ENCODE measurements around the gene ITGAX. TPM values are rescaled to one million over a fixed set of nuclear protein-coding genes. Genes with fewer than 3 reads are reported as not detected.

Gene ITGAX
- total and polyA plus RNA-seq, 2 experiments from 2014 or later: not detected

GRCh38 chr16:31362476-31363405, 7.8 kb downstream of the ITGAX start:
- WGBS, 2 experiments (ENCODE audit: low coverage in 1 of 2, low lambda C conversion rate in 2 of 2, missing lambda C conversion rate in 2 of 2): 61 to 63% methylated on average over 14 to 26 of the region's 26 CpGs
- Histone ChIP-seq H3K4me3 (no peak overlapping the region), H3K36me3 (ENCODE audit: low read depth) (no peaks in the 10 kb centered on the region), H2AFZ (no peak overlapping the region), H3K9me3 (ENCODE audit: low read depth) (no peaks in the 10 kb centered on the region), H3K9me2 (ENCODE audit: insufficient read depth) (no peaks in the 10 kb centered on the region), H3K9ac (no peak overlapping the region), H3K27me3 (replicated peaks; ENCODE audit: insufficient read depth) (no peaks in the 10 kb centered on the region), H3F3A (ENCODE audit: insufficient read depth) (no peaks in the 10 kb centered on the region), H3K79me2 (ENCODE audit: insufficient read depth) (no peaks in the 10 kb centered on the region), H3K4me1 (ENCODE audit: insufficient read depth) (no peaks in the 10 kb centered on the region), H3K4me2 (ENCODE audit: unreplicated experiment) (no peak overlapping the region), H3K27ac (no peak overlapping the region), H4K20me1 (ENCODE audit: insufficient read depth) (no peaks in the 10 kb centered on the region)
- TF ChIP-seq EZH2 (IDR thresholded peaks at IDR 0.05; ENCODE audit: insufficient read depth, poor library complexity, severe bottlenecking): no peak
- no peak for TF ChIP-seq EZH2phosphoT487 (IDR thresholded peaks at IDR 0.05; ENCODE audit: insufficient read depth, low read depth)
- no peak for DNase-seq
- in situ Hi-C loops (cut with MboI): no loop called here

GRCh38 chr16:31363721-31364120, 8.7 kb downstream of the ITGAX start:
- Histone ChIP-seq H3K4me1 (ENCODE audit: insufficient read depth) (no peaks in the 10 kb centered on the region), H3K27me3 (replicated peaks; ENCODE audit: insufficient read depth) (no peaks in the 10 kb centered on the region), H3K4me2 (ENCODE audit: unreplicated experiment) (no peak overlapping the region), H3K9me3 (ENCODE audit: low read depth) (no peaks in the 10 kb centered on the region), H3K27ac (no peak overlapping the region), H3K79me2 (ENCODE audit: insufficient read depth) (no peaks in the 10 kb centered on the region), H3K4me3 (no peak overlapping the region), H3F3A (ENCODE audit: insufficient read depth) (no peaks in the 10 kb centered on the region), H3K36me3 (ENCODE audit: low read depth) (no peaks in the 10 kb centered on the region), H3K9me2 (ENCODE audit: insufficient read depth) (no peaks in the 10 kb centered on the region), H3K9ac (no peak overlapping the region), H4K20me1 (ENCODE audit: insufficient read depth) (no peaks in the 10 kb centered on the region), H2AFZ (no peak overlapping the region)
- no peak for TF ChIP-seq EZH2 (IDR thresholded peaks at IDR 0.05; ENCODE audit: insufficient read depth, poor library complexity, severe bottlenecking)
- no peak for TF ChIP-seq EZH2phosphoT487 (IDR thresholded peaks at IDR 0.05; ENCODE audit: insufficient read depth, low read depth)
- in situ Hi-C loops (cut with MboI): no loop called here
- WGBS, 2 experiments (ENCODE audit: low coverage in 1 of 2, low lambda C conversion rate in 2 of 2, missing lambda C conversion rate in 2 of 2): 59 to 70% methylated on average over 8 of the region's 8 CpGs
- DNase-seq: no peak

- in situ Hi-C loops (cut with MboI): no loop called here
- H3K27me3 ChIP-seq (replicated peaks; ENCODE audit: insufficient read depth): no peaks in the 10 kb centered on the region
- no peak overlapping the region for H3K9ac ChIP-seq
- no peak for TF ChIP-seq EZH2phosphoT487 (IDR thresholded peaks at IDR 0.05; ENCODE audit: insufficient read depth, low read depth)
- no peak for TF ChIP-seq EZH2 (IDR thresholded peaks at IDR 0.05; ENCODE audit: insufficient read depth, poor library complexity, severe bottlenecking)
- H2AFZ ChIP-seq: no peak overlapping the region
- H3K4me3 ChIP-seq: no peak overlapping the region
- WGBS, 2 experiments (ENCODE audit: low coverage in 1 of 2, low lambda C conversion rate in 2 of 2, missing lambda C conversion rate in 2 of 2): 65 to 68% methylated on average over 6 of the region's 6 CpGs
- H3K79me2 ChIP-seq (ENCODE audit: insufficient read depth): no peaks in the 10 kb centered on the region
- no peaks in the 10 kb centered on the region for H3K9me2 ChIP-seq (ENCODE audit: insufficient read depth)
- no peaks in the 10 kb centered on the region for H3K4me1 ChIP-seq (ENCODE audit: insufficient read depth)
- H3K4me2 ChIP-seq (ENCODE audit: unreplicated experiment): no peak overlapping the region
- DNase-seq: no peak
- H3K9me3 ChIP-seq (ENCODE audit: low read depth): no peaks in the 10 kb centered on the region
- no peaks in the 10 kb centered on the region for H3F3A ChIP-seq (ENCODE audit: insufficient read depth)
- H3K36me3 ChIP-seq (ENCODE audit: low read depth): no peaks in the 10 kb centered on the region
- no peaks in the 10 kb centered on the region for H4K20me1 ChIP-seq (ENCODE audit: insufficient read depth)
- H3K27ac ChIP-seq: no peak overlapping the region
These were observed 9.4 kb downstream of the ITGAX start for GRCh38 chr16:31364421-31364820.

GRCh38 chr16:31365131-31365865, 10.3 kb downstream of the ITGAX start:
- Histone ChIP-seq H3K9me3 (ENCODE audit: low read depth) (no peaks in the 10 kb centered on the region), H3K36me3 (ENCODE audit: low read depth) (no peaks in the 10 kb centered on the region), H3K79me2 (ENCODE audit: insufficient read depth) (no peaks in the 10 kb centered on the region), H2AFZ (no peak overlapping the region), H3F3A (ENCODE audit: insufficient read depth) (no peaks in the 10 kb centered on the region), H4K20me1 (ENCODE audit: insufficient read depth) (no peaks in the 10 kb centered on the region), H3K27me3 (replicated peaks; ENCODE audit: insufficient read depth) (no peaks in the 10 kb centered on the region), H3K4me2 (ENCODE audit: unreplicated experiment) (no peak overlapping the region), H3K27ac (no peak overlapping the region), H3K4me1 (ENCODE audit: insufficient read depth) (no peaks in the 10 kb centered on the region), H3K4me3 (no peak overlapping the region), H3K9ac (no peak overlapping the region), H3K9me2 (ENCODE audit: insufficient read depth) (no peaks in the 10 kb centered on the region)
- TF ChIP-seq EZH2 (IDR thresholded peaks at IDR 0.05; ENCODE audit: insufficient read depth, poor library complexity, severe bottlenecking) (no peak), EZH2phosphoT487 (IDR thresholded peaks at IDR 0.05; ENCODE audit: insufficient read depth, low read depth) (no peak)
- no peak for DNase-seq
- in situ Hi-C loops (cut with MboI): no loop called here
- WGBS, 2 experiments (ENCODE audit: low coverage in 1 of 2, low lambda C conversion rate in 2 of 2, missing lambda C conversion rate in 2 of 2): 73 to 78% methylated on average over 7 of the region's 7 CpGs

Measured in GM23248 (cell line).